Caco-2 (cell line): ENCODE data around the gene AQP6. TPM values are rescaled to one million over a fixed set of nuclear protein-coding genes. Genes with fewer than 3 reads are reported as not detected.

Source experiments
- BruUV-seq: library from RNA; stranded (reverse); fragments of 400-500 nt; replicated peaks from 2 replicates; lab custom pipeline; 2021; lab: Mats Ljungman, UMichigan
- CTCF ChIA-PET: fragments of 300-600 bp; sonication (Branson Sonifier 250); formaldehyde crosslinking; loops from one replicate; lab custom pipeline; 2022; ENCODE audit warnings: antibody characterized with exemption; lab: Charles Lee
- POLR2A ChIA-PET: fragments of 300-600 bp; sonication (Branson Sonifier 250); formaldehyde crosslinking; loops from one replicate; lab custom pipeline; 2022; ENCODE audit warnings: antibody characterized with exemption; lab: Charles Lee
- DNase-seq, 2 experiments: peaks; one replicate each; pipeline versions ENCODE4 v3.0.0 to v3.0.0-alpha.2; 2020 to 2022
- H3K27me3 ChIP-seq: replicated peaks from 2 replicates; pipeline ENCODE4 v1.6.0; 2011; ENCODE audit warnings: low read length; ENCODE audit not compliant: control insufficient read depth, insufficient read depth
- H3K36me3 ChIP-seq: 2 replicates; pipeline ENCODE4 v1.5.1; 2011; ENCODE audit warnings: low read length; ENCODE audit not compliant: control insufficient read depth, insufficient read depth
- H3K4me1 ChIP-seq: fragments of 250-450 bp; sonication (Bioruptor Pico); 2 replicates; pipeline ENCODE4 v1.5.1; 2020; ENCODE audit warnings: mild to moderate bottlenecking
- H3K4me3 ChIP-seq: 2 replicates; pipeline ENCODE4 v1.5.1; 2011; ENCODE audit warnings: low read depth, mild to moderate bottlenecking, control low read depth, low read length
- H3K9me3 ChIP-seq: fragments of 250-450 bp; sonication (Bioruptor Pico); 2 replicates; pipeline ENCODE4 v1.5.1; 2020; ENCODE audit warnings: mild to moderate bottlenecking, moderate library complexity
- H3K27ac Mint-ChIP-seq: one replicate; pipeline ENCODE4 v1.8.0; 2022; ENCODE audit warnings: mixed read lengths; ENCODE audit not compliant: unreplicated experiment
- H3K27me3 Mint-ChIP-seq: one replicate; pipeline ENCODE4 v1.8.0; 2022; ENCODE audit warnings: mixed read lengths; ENCODE audit not compliant: insufficient read depth, unreplicated experiment
- H3K36me3 Mint-ChIP-seq: one replicate; pipeline ENCODE4 v1.8.0; 2022; ENCODE audit warnings: mild to moderate bottlenecking, mixed read lengths; ENCODE audit not compliant: insufficient read depth, unreplicated experiment
- H3K4me1 Mint-ChIP-seq: one replicate; pipeline ENCODE4 v1.8.0; 2022; ENCODE audit warnings: low read depth, mixed read lengths; ENCODE audit not compliant: unreplicated experiment
- H3K4me3 Mint-ChIP-seq: one replicate; pipeline ENCODE4 v1.8.0; 2022; ENCODE audit warnings: mild to moderate bottlenecking, moderate library complexity, mixed read lengths; ENCODE audit not compliant: unreplicated experiment
- H3K9me3 Mint-ChIP-seq: one replicate; pipeline ENCODE4 v1.8.0; 2022; ENCODE audit warnings: mixed read lengths; ENCODE audit not compliant: unreplicated experiment
- CTCF ChIP-seq, 2 experiments: fragments of 200-600 bp in 1 of 2; IDR thresholded peaks; 1 replicate in 1 of 2; 2 replicates in 1 of 2; pipeline versions ENCODE4 v1.5.1 to v1.8.0; 2011 to 2022; ENCODE audit warnings: antibody characterized with exemption in 1 of 2, control low read depth in 1 of 2, inconsistent platforms in 1 of 2, low read depth in 1 of 2, low read length in 1 of 2, mild to moderate bottlenecking in 1 of 2, moderate library complexity in 1 of 2; ENCODE audit not compliant: insufficient read depth in 1 of 2, severe bottlenecking in 1 of 2, unreplicated experiment in 1 of 2
- intact Hi-C: fragments of 100-400 bp; cut with micrococcal nuclease; formaldehyde crosslinking; loops from one replicate; pipeline ENCODE4 v1.10.0; 2022; ENCODE audit not compliant: unreplicated experiment
- total RNA-seq: library from RNA; stranded (reverse); gene quantifications from 2 replicates; pipeline ENCODE4 v1.2.3, GENCODE V29; 2022

Gene AQP6
- total RNA-seq, 1 experiment from 2014 or later, result not detected

GRCh38 chr12:49948866-49949845 is 23.6 kb upstream of the AQP6 start:
- CTCF ChIA-PET, result interaction anchor here (0.5 to 1.2 kb wide), 3 partner anchors 17 to 81 kb away, joined by 3 to 5 read pairs (median 5); no protein-coding TSS in a partner anchor
- Mint-ChIP-seq H3K4me3 (no peak overlapping the region), H3K36me3 (peaks cover 5% of the 10 kb centered on the region), H3K9me3 (no peaks in the 10 kb centered on the region), H3K27me3 (no peaks in the 10 kb centered on the region), H3K4me1 (peaks cover 12% of the 10 kb centered on the region), H3K27ac (peak overlapping the region; percentile 48)
- Histone ChIP-seq H3K36me3 (no peaks in the 10 kb centered on the region), H3K4me3 (no peak overlapping the region), H3K27me3 (no peaks in the 10 kb centered on the region), H3K4me1 (peaks cover 5% of the 10 kb centered on the region; the same call in 1 of the 2 replicates), H3K9me3 (no peaks in the 10 kb centered on the region)
- intact Hi-C loops, result no loop called here
- TF ChIP-seq CTCF (IDR thresholded peaks at IDR 0.05; ENCODE audit: insufficient read depth in 1 of 2, low read depth in 1 of 2, low read length in 1 of 2, severe bottlenecking in 1 of 2, unreplicated experiment in 1 of 2), result no peak
- BruUV-seq, result no TSS peak
- DNase-seq, result no peak
- POLR2A ChIA-PET, result no interaction called here

- H3K4me1 ChIP-seq, result peaks cover 5% of the 10 kb centered on the region; the same call in 1 of the 2 replicates
- CTCF ChIA-PET, result interaction anchor here (0.5 to 1.2 kb wide), 4 partner anchors 10 to 82 kb away, joined by 3 to 5 read pairs (median 5); no protein-coding TSS in a partner anchor
- no peak overlapping the region for H3K4me3 ChIP-seq
- no peak overlapping the region for H3K4me3 Mint-ChIP-seq
- H3K27me3 ChIP-seq, result no peaks in the 10 kb centered on the region
- H3K36me3 ChIP-seq, result no peaks in the 10 kb centered on the region
- H3K27me3 Mint-ChIP-seq, result no peaks in the 10 kb centered on the region
- intact Hi-C loops, result loop anchor here (5.0 kb wide), 1 partner anchor 83 kb away; no protein-coding TSS in a partner anchor
- H3K27ac Mint-ChIP-seq, result no peak overlapping the region
- peaks cover 5% of the 10 kb centered on the region for H3K36me3 Mint-ChIP-seq
- TF ChIP-seq CTCF (IDR thresholded peaks at IDR 0.05; ENCODE audit: insufficient read depth in 1 of 2, low read depth in 1 of 2, low read length in 1 of 2, severe bottlenecking in 1 of 2, unreplicated experiment in 1 of 2), result no peak
- peaks cover 12% of the 10 kb centered on the region for H3K4me1 Mint-ChIP-seq
- POLR2A ChIA-PET, result no interaction called here
- BruUV-seq, result no TSS peak
- no peaks in the 10 kb centered on the region for H3K9me3 Mint-ChIP-seq
- H3K9me3 ChIP-seq, result no peaks in the 10 kb centered on the region
- DNase-seq, result no peak
Observed at GRCh38 chr12:49949866-49950265, 22.9 kb upstream of the AQP6 start.
